Anterior cingulate cortex (tissue), 58 donors: ENCODE data around the gene NFIX.
"Not testable (repeated sequence)": the region's sequence is repeated elsewhere in the genome, so short reads cannot be mapped to it uniquely, and the experiment has no call there.

Experiments used
- DNase-seq, 58 donors: peaks; one replicate each; lab custom pipeline; 2025; lab: John Stamatoyannopoulos, UW

Gene NFIX

DNA sequence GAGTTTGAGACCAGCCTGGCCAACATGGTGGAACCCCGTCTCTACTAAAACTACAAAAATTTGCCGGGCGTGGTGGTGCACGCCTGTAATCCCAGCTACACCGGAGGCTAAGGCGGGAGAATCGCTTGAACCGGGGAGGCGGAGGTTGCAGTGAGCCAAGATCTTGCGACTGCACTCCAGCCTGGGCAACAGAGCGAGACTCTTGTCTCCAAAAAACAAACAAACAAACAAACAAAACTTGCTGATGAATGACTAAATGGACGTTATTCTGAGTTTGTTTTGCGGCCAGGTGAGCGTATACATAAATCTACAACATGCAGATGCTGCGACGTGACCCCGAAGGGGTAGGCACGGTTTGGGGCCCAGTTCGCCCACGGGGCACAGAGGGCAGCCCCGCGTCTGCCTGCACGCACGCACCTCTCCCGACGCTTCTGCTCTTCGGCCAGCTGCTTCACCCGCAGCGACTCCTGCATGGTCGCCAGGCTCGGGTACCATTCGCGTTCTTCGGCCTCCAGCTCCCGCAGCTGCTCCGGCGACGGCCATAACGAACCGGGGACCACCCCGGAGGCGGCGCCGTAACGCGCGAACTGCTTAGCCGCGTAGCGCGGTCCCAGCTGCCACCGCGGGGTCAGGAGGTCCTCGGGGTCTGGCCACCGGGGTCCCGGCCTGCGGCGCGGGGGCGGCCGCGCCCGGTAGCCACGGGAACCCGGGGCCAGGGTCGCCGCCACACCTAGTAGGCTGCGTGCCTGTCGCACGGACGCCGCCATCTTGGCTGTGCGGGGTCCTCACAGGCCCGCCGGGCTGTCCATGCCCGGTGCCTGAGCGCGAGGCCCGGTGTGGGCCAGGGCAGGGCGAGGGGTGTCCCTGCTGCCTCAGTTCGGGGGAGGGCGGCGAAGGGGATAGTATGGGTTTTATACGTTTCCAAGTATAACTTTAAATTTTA, 38.6 kb upstream of the NFIX start, which contains the start of gene GADD45GIP1:
Gene GADD45GIP1, minus strand, starts transcription at position 778 of the 943 bp plus-strand sequence. Its CDS starts 11 bp downstream, at position 767.
- peak in 54 of 58 donors; percentile 8 to 83 (median 48) for DNase-seq

DNA sequence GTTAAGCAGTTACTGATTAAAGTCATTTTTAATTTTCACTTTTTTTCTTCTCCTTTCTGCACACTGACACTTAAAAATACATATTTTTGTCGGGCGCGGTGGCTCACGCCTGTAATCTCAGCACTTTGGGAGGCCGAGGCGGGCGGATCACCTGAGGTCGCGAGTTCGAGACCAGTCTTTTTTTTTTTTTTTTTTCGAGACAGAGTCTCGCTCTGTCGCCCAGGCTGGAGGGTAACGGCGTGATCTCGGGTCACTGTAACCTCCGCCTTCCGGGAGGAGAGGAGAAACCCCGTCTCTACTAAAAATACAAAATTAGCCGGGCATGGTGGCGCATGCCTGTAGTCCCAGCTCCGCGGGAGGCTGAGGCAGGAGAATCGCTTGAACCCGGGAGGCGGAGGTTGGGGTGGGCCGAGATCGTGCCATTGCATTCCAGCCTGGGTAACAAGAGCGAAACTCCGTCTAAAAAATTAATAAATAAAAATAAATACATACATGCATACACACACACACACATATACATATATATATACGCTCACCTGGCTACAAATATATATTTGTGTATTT, 37.8 kb upstream of the NFIX start:
- DNase-seq = not testable (repeated sequence)

DNA sequence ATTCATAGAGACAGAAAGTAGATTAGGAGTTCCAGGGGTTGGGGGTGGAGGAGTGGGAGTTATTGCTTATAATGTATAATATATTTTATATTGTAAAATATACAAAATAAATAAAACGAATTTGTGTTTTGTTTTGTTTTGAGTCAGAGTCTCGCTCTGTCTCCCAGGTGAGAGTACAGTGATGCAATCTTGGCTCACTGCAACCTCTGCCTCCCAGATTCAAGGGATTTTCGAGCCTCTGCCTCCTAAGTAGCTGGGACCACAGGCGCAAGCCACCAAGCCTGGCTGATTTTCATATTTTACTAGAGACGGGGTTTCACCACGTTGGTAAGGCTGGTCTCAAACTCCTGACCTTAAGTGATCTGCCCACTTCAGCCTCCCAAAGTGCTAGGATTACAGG, 35.8 kb upstream of the NFIX start:
- no peak for DNase-seq

DNA sequence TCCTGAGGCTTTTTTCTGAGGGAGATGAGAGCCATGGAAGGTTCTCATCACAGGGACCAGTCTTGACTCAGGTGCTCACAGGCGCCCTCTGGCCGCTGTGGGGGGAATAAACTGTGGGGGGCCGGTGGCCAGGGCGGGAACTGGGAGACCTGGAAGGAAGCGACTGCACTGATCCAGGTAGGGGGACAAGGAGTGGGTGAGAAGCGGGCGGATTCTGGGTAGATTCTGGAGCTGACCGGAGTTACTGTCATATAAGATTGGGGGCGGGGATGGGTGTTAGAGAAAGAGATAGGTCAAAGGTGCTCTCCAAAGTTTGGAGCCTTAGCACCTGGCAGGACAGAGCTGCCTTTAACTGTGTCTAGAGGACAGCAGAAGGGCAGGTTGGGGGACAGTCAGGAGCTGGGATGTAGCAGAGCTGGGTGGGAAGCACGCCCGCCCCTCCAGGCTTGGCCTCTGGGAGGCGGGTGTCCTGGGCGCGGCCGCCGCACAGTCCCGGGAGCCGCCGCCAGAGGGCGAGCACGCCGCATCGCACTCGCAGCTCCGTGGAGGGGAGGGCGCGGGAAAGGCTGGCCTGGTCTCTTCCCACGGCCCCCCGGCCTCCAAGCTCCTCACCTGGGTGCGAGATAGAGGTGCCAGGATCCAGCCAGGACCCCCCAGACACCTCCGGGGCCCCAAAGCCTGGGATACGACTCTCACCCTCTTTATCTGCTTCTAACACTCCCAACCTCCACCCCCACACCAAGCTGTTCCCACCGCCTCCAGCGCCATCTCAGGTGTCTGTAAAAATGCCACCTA, 30.1 kb upstream of the NFIX start:
- DNase-seq = peak in 54 of 58 donors; percentile 15 to 82 (median 60)

DNA sequence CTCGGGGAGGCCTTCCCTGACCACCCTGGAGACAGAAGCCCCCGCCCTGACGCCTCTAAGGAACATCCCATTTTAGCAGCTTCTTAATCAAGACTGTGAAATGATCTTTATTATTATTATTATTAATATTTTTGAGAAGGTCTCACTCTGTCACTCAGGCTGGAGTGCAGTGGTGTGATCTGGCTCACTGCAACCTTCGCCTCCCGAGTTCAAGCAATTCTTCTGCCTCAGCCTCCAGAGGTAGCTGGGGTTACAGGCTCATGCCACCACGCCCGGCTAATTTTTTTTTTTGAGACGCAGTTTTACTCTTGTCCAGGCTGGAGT, 29.5 kb upstream of the NFIX start:
- no peak for DNase-seq

DNA sequence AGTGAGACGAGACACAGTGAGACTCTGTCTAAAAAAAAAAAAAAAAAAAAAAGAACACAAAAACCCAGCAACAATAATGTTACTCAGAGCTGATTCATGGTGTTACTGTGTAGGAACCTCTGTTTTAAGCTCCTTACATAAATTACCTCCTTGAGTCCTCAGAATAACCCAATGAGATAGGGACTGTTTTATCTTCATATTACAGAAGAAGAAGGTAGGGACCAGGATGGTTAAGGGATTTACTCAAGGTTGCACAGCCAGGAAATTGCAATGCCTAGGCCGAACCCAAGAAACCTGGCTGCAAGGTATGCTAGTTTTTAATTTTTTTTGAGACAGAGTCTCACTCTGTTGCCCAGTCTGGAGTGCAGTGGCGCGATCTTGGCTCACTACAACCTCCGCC, 27.4 kb upstream of the NFIX start:
- no peak for DNase-seq

DNA sequence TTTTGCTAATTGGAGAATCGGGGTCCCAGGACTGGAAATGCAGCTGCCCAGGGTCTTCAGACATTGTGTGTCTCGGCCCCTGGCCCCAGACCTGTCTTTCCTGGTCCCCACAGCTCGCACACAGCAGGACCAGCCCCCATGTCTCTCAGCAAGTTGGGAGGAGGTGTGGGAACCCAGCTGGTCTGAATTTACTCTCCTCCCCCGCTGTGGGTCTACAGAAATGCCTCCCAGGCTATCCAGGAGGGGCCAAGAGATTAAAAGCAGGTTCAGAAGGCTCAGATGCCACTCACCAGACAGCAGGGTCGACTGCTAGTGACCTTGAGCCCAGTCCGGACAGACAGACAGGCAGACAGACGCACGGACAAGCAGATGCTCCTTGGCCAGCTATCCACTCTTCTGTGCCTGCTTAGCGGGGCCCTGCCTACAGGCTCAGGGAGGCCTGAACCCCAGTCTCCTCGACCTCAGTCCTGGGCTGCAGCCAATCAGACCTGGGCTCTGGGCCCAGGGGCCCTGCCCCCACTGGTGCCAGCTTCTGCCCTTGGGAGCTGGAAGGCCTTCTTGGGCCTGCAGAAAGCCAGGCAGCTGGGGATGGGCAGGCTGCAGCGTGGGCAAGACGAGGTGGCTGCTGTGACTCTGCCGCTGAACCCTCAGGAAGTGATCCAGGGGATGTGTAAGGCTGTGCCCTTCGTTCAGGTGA, 25.8 kb upstream of the NFIX start, which contains the start of gene DAND5:
Gene DAND5, plus strand, starts transcription at position 285 of the 697 bp plus-strand sequence. Its CDS starts 85 bp downstream, at position 370.
- peak in 46 of 58 donors; percentile 12 to 74 (median 52) for DNase-seq

DNA sequence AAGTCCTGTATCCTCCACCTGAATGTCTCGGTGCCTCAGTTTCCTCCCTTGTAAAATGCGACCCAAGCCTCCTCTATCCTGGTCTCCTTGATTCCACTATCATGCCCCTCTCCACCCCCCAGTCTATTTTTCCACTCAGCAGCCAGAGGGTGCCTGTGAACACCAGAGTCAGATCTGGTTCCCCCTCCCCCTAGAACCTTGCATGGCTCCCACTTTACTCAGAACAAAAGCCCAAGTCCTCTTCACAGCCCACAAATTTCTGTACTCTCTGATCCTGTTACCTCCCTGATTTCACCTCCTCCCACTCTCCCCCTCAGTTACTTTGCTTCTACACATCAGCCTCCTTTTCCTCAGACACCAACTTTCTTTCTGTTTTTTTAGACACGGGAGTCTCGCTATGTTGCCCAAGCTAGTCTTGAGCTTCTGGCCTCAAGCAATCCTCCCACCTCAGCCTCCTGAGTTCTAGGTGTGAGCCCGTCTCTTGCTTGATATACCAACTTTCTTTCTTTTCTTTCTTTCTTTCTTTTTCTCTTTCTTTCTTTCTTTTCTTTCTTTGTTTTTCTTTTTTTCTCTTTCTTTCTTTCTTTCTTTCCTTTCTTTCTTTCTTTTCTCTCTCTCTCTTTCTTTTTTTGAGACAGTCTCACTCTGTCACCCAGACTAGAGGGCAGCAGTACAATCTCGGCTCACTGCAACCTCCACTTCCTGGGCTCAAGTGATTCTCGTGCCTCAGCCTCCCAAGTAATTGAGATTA, 25.0 kb upstream of the NFIX start:
- DNase-seq = no peak

DNA sequence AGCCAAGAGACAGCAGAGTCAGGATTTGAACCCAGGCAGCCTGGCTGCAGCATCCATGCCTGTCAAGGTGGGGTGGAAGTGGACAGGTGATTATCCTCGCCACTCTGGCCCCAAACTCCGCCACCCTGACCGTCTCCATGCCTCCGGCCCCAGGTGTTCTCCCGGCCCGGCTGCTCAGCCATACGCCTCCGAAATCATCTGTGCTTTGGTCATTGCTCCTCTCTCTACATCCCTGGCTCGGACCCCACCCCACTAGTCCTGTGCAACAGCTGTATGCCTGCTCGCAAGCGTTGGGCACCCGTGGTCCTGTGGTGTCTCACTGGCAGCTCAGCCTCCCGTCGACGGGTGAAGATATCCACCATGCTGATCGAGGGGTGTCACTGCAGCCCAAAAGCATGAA, 22.0 kb upstream of the NFIX start:
- no peak for DNase-seq

DNA sequence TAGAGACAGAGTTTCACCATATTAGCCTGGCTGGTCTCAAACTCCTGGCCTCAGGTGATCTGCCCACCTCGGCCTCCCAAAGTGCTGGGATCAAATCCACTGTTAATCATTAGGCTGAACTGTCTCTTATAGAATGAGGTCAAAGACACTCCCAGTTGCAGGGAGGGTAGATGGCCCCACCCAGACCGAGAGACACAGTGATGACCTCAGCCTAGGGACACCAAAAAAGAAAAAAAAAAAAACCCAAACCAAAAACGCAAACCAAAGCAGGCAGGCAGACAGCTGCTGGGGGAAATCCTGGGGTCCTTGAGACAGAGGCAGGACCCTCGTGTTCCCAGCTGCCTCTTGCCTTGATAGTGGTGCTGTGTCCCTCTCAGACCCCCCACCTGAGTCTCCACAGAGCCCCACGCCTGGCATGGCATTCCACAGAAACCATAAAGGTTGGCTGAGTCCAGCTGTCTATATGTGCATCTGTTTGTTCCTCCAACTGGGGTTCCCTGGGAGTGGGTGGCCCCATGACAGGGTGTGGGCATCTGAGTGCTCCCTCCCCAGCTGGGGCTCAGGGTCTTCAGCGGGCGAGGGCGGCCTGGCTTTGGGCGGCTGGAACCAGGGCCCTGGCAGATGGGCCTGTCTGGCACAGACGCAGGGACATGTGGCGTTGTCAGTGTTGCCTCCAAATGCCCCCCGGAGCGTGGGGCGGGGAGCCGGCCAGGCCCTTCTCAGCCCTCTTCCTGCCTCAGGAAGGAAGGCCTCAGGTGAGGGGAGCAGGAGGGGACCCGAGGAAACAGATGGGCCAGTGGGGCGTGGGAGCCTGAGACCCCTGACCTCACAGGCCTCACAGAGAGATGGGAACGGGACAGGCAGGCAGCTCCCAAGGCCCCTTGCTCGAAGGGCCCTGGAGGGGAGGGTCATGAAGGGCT, 20.7 kb upstream of the NFIX start:
- DNase-seq = no peak

DNA sequence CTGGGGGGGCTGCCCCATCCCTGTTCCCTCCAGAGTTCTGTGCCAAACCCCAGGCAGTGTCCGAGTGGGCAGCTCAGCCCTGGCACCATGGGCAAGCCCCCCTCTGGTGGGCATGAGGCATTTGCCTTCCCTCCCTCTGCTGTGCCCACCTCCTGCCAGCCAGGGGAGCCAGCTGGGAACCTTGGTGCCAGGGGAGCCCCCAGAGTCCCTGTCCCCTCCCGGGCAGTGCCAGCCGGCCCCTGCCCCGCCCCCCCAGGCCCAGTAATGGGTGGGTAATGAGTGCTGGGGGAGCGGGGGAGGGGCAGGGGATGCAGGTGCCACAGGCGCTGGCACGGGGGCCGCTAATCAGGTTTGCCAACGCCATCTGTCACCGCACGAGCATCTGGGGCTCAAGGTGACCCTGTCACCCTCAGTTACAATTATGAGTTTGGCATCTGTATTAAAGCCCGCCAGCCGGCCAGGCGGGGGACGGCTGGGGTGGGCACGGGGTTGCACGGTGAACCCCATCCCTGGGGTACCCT, 20.0 kb upstream of the NFIX start:
- no peak for DNase-seq

DNA sequence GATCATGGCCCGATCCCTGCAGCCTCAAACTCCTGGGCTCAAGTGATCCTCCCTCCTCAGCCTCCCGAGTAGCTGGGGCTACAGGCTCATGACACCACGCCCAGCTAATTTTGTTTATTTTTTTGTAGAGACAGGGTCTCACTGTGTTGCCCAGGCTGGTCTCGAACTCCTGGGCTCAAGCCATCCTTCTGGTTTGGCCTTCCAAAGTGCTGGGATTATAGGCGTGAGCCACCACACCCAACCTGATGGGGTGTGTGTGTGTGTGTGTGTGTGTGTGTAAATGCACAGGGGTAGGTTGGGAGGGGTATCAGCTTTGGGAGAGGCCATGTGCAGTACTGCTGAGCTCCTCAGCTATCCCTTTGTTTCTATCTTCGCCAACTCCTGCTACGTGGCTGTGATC, 19.2 kb upstream of the NFIX start:
- not testable (repeated sequence) for DNase-seq

DNA sequence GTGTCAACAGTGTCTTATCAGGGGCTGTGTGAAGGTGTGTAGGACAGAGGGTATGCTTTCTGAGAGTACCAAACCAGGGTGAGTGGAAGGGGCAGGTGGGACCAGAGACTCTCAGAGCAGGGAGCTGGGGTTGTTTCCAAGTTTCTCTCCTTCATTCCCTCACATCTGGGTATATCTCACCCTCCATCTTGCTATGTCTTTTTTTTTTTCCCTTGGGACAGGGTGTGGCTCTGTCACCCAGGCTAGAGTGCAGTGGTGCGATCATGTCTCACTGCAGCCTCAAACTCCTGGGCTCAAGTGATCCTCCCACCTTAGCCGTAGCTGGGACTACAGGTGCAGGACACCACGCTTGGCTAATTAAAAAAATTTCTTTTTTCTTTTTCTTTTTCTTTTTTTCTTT, 15.3 kb upstream of the NFIX start:
- DNase-seq = no peak

DNA sequence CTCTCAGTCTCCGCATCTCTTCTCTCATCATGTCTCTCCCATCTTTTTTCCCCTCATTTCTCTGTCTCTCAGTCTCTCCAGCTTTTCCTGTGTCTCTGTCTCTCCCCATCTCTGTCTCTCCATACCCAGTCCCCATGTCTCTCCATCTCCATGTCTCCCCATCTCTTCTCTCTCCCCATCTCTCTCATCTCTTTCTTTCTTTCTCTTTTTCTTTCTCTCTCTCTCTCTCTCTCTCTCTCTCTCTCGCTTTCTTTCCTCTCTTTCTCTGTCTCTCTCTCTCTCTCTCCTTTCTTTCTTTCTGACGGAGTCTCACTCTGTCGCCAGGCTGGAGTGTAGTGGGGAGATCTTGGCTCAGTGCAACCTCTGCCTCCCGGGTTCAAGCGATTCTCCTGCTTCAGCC, 12.6 kb upstream of the NFIX start:
- DNase-seq = no peak

DNA sequence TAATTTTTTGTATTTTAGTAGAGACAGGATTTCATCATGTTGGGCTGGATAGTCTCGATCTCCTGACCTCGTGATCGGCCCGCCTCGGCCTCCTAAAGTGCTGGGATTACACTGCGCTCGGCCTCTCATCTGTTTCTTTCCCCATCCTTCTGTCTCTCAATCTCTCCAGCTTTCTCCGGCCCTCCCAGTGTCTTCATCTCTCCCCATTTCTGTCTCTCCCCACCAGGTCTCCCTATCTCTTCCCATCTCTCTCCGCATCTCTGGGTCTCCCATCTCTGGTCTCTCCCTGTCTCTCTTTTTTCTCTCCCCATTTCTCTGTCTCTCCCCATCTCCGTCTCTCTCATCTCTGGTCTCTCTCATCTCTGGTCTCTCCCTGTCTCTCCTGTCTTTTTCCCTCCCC, 12.2 kb upstream of the NFIX start:
- no peak for DNase-seq

DNA sequence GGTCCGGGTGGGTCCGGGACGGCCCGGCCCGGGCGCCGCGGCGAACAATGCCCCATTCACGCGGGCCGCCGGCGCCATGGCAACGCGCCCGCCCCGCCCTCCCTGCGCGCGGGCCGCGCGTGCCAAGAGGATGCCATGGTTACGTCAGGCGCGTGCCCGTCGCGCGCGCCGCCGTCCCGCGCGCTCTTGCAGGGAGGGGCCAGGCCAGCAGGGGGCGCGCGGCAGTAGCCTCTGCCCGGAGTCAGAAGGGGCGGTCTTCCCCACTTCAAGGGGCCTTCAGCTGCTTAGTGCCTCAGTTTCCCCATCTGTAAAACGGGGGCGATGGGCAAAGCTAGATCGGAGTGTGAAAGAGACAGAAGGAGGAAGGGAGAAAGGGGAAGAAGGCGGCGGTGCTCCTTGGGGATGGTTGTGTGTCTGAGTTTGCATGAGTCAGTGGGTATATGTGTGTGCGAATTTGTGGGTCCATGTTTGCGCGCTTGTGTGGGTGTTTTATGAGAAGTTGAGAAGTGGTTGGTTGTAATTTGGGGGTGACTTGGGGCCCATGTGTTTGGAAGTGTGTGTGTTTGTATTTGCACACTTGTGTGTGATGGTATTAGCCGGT, 11.6 kb upstream of the NFIX start:
- peak in 54 of 58 donors; percentile 31 to 87 (median 78) for DNase-seq

DNA sequence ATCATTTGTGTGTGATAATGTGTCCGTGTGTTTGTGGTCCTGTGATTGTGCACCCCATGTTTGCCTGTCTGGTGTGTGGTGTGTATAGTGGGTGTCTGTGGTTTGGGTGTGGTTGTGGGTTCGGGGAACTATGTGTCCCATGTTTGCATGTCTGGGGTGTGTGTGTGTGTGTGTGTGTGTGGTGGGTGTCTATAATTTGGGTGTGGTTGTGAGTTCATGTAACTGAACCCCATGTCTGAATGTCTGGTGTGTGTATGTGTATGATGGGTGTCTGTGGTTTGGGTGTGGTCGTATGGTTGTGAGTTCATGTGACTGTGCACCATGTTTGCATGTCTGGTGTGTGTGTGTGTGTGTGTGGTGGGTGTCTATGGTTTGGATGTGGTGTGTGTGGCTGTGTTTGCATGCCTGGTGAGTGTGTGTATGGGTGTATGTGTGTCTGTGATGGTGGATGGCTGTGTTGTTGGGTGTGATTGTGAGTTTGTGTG, 11.1 kb upstream of the NFIX start:
- no peak for DNase-seq

DNA sequence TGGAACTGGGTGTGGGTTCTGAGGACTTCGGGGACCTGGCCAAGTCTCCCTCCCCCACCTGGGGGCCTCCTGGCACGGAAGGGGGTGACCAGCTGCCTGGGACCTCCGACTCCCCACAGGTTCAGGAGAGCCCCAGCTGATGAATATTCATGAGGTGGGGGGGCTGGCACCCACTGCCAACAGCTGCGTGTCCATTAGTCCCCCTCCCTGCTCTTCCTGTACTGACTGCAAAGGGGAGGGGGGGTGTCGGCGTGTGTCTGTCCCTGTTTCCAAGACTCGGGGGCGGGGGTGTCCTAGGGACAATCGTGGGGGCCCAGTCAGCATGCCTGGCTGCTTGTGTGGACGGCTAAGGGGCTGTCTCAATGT, 10.6 kb upstream of the NFIX start:
- peak in 33 of 58 donors; percentile 14 to 84 (median 50) for DNase-seq
